ENCODE results near the gene CPNE5.

CPNE5 gene

DNA sequence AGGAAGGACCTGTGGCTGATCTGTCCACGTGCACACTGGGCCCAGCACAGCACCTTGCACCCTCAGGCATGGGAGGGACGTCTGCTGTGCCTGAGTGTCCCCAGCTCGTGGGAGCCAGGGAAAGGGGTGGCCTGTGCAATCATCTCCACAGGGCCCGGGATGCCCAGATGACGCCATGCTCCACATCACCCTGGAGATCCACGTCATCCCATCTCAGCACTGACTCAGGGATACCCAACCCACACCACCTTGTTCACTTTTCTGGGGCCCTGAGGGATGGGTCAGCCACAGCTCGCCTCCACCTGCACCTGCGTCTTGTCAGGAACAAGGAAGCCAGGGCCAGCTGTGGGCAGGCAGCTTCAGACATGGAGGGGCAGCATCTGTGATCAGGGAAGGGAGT, 93.4 kb downstream of the CPNE5 start:
- H3K4me3 ChIP-seq (replicated peaks; ENCODE audit: insufficient read depth, low read length): no peak overlapping the region
- no peak for DNase-seq (ENCODE audit: low read depth in 1 of 2, low spot score in 1 of 2)
- TF ChIP-seq, protein P1, sequence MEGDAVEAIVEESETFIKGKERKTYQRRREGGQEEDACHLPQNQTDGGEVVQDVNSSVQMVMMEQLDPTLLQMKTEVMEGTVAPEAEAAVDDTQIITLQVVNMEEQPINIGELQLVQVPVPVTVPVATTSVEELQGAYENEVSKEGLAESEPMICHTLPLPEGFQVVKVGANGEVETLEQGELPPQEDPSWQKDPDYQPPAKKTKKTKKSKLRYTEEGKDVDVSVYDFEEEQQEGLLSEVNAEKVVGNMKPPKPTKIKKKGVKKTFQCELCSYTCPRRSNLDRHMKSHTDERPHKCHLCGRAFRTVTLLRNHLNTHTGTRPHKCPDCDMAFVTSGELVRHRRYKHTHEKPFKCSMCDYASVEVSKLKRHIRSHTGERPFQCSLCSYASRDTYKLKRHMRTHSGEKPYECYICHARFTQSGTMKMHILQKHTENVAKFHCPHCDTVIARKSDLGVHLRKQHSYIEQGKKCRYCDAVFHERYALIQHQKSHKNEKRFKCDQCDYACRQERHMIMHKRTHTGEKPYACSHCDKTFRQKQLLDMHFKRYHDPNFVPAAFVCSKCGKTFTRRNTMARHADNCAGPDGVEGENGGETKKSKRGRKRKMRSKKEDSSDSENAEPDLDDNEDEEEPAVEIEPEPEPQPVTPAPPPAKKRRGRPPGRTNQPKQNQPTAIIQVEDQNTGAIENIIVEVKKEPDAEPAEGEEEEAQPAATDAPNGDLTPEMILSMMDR (IDR thresholded peaks at IDR 0.05; ENCODE audit: insufficient read depth, low read length): no peak
- no peak for TF ChIP-seq GABPA (IDR thresholded peaks at IDR 0.05; ENCODE audit: low read depth)
- TF ChIP-seq POLR2AphosphoS5 (IDR thresholded peaks at IDR 0.05; ENCODE audit: low read depth): no peak
- no peak for TF ChIP-seq SPI1 (IDR thresholded peaks at IDR 0.05; ENCODE audit: borderline replicate concordance, low read depth)
- TF ChIP-seq, protein P2, sequence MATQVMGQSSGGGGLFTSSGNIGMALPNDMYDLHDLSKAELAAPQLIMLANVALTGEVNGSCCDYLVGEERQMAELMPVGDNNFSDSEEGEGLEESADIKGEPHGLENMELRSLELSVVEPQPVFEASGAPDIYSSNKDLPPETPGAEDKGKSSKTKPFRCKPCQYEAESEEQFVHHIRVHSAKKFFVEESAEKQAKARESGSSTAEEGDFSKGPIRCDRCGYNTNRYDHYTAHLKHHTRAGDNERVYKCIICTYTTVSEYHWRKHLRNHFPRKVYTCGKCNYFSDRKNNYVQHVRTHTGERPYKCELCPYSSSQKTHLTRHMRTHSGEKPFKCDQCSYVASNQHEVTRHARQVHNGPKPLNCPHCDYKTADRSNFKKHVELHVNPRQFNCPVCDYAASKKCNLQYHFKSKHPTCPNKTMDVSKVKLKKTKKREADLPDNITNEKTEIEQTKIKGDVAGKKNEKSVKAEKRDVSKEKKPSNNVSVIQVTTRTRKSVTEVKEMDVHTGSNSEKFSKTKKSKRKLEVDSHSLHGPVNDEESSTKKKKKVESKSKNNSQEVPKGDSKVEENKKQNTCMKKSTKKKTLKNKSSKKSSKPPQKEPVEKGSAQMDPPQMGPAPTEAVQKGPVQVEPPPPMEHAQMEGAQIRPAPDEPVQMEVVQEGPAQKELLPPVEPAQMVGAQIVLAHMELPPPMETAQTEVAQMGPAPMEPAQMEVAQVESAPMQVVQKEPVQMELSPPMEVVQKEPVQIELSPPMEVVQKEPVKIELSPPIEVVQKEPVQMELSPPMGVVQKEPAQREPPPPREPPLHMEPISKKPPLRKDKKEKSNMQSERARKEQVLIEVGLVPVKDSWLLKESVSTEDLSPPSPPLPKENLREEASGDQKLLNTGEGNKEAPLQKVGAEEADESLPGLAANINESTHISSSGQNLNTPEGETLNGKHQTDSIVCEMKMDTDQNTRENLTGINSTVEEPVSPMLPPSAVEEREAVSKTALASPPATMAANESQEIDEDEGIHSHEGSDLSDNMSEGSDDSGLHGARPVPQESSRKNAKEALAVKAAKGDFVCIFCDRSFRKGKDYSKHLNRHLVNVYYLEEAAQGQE (IDR thresholded peaks at IDR 0.05; ENCODE audit: insufficient replicate concordance, low read depth): no peak
- no peaks in the 10 kb centered on the region for H3K27me3 ChIP-seq (ENCODE audit: insufficient read depth, poor library complexity, severe bottlenecking)
- no peak overlapping the region for H3K27ac ChIP-seq (replicated peaks)

DNA sequence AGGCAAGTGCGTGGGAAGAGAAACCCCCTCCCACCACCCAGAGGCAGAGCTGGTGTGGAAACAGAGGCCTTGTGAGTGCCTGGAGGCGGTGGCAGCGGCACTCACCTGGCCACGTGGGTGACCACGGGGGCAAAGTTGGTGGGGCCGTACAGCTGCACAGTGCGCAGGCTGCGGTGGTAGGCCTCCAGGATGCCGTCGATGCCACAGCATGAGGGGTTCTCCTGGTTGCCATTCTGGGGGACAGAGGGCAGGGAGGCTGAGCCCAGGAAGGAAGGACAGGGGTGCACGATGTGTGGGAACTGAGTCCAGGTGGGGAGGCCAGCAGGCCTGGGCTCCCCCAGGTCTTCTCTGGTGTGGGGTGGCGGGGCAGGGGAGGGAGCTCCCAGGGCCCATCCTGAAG, 94.0 kb downstream of the CPNE5 start:
- H3K4me3 ChIP-seq (replicated peaks; ENCODE audit: insufficient read depth, low read length): no peak overlapping the region
- TF ChIP-seq SPI1 (IDR thresholded peaks at IDR 0.05; ENCODE audit: borderline replicate concordance, low read depth) (no peak), POLR2AphosphoS5 (IDR thresholded peaks at IDR 0.05; ENCODE audit: low read depth) (no peak), GABPA (IDR thresholded peaks at IDR 0.05; ENCODE audit: low read depth) (no peak)
- TF ChIP-seq, protein P2 (IDR thresholded peaks at IDR 0.05; ENCODE audit: insufficient replicate concordance, low read depth): no peak
- TF ChIP-seq, protein P1 (IDR thresholded peaks at IDR 0.05; ENCODE audit: insufficient read depth, low read length): no peak
- DNase-seq (ENCODE audit: low read depth in 1 of 2, low spot score in 1 of 2): no peak
- no peaks in the 10 kb centered on the region for H3K27me3 ChIP-seq (ENCODE audit: insufficient read depth, poor library complexity, severe bottlenecking)
- H3K27ac ChIP-seq (replicated peaks): no peak overlapping the region

GRCh38 chr6:36744304-36744673, 95.0 kb downstream of the CPNE5 start:
- DNase-seq (ENCODE audit: low read depth in 1 of 2, low spot score in 1 of 2): no peak
- H3K4me3 ChIP-seq (replicated peaks; ENCODE audit: insufficient read depth, low read length): no peak overlapping the region
- no peaks in the 10 kb centered on the region for H3K27me3 ChIP-seq (ENCODE audit: insufficient read depth, poor library complexity, severe bottlenecking)
- H3K27ac ChIP-seq (replicated peaks): no peak overlapping the region
- TF ChIP-seq SPI1 (IDR thresholded peaks at IDR 0.05; ENCODE audit: borderline replicate concordance, low read depth) (no peak), GABPA (IDR thresholded peaks at IDR 0.05; ENCODE audit: low read depth) (no peak), POLR2AphosphoS5 (IDR thresholded peaks at IDR 0.05; ENCODE audit: low read depth) (no peak)
- TF ChIP-seq, protein P1 (IDR thresholded peaks at IDR 0.05; ENCODE audit: insufficient read depth, low read length): no peak
- TF ChIP-seq, protein P2 (IDR thresholded peaks at IDR 0.05; ENCODE audit: insufficient replicate concordance, low read depth): no peak
